Stimulated activated CD8-positive, alpha-beta memory T cell treated with anti-CD3 and anti-CD28 coated beads, Interleukin-12 subunit alpha, Interleukin-12 subunit beta, amount 100 ng/mL, for 24 hours (primary cell): ENCODE data around the gene EVX2.

Source experiments
- DNase-seq: peaks from one replicate; pipeline ENCODE4 v3.0.0-alpha.2; 2020; ENCODE audit errors: extremely low read depth

Gene EVX2

GRCh38 chr2:176082824-176083751 is 674 bp downstream of the EVX2 start:
- DNase-seq = no peak

DNA sequence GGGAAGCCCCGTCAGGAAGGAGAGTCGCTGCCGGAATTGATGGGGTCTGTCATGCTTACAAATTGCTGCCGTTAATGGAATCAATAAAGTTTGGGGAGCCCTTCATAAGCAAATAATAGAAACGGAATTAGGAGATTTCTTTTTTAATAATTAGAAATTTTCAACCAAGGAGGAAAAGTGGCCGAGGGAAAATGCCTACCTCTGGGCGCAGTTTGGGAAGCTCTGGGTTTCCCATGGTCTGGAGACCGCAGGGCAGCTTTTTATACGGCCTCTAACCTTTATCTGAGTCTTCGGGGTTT is 1.3 kb downstream of the EVX2 start:
- DNase-seq = no peak

GRCh38 chr2:176081837-176082524 is 1.8 kb downstream of the EVX2 start:
- DNase-seq = no peak

GRCh38 chr2:176081376-176081836 is 2.4 kb downstream of the EVX2 start:
- no peak for DNase-seq

DNA sequence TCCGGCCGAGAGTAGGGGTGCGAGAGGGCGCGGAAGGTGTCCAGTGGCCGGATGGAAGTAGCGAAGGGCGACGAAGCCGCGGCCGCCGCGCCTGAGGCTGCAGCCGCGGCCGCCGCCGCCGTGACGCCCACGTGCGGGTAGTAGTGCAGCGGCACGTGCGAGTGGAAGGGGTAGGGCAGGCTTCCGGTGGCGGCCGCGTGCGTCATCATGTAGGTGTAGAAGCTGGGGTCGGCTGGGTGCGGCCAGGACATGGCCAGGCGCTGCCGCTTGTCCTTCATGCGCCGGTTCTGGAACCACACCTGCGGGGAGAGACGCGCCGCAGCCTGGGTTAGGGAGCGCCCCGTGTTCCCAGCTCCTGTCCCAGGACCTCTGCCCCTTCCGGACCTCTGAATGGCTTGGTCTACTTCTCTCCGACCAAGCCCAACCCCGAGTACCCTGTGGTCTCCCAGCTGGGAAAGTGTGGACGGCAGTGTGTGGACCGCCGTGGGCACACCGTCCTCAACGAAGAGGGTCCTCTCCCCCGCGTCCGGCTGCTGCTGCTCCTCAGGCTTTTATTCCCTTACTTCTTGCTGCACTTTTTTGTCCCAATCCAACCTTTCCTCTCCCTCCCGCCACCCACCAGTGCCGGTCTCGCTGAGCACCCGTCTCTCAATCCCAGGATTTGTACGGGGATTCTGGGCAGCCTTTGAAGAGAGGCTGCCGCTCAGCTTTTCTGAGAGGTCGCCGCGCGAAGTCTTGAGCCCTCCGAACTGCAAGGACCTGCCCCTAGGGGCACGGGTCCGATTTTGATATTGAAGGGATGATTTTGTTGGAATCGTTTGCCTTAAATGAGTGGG is 3.0 kb downstream of the EVX2 start:
- DNase-seq = no peak

DNA sequence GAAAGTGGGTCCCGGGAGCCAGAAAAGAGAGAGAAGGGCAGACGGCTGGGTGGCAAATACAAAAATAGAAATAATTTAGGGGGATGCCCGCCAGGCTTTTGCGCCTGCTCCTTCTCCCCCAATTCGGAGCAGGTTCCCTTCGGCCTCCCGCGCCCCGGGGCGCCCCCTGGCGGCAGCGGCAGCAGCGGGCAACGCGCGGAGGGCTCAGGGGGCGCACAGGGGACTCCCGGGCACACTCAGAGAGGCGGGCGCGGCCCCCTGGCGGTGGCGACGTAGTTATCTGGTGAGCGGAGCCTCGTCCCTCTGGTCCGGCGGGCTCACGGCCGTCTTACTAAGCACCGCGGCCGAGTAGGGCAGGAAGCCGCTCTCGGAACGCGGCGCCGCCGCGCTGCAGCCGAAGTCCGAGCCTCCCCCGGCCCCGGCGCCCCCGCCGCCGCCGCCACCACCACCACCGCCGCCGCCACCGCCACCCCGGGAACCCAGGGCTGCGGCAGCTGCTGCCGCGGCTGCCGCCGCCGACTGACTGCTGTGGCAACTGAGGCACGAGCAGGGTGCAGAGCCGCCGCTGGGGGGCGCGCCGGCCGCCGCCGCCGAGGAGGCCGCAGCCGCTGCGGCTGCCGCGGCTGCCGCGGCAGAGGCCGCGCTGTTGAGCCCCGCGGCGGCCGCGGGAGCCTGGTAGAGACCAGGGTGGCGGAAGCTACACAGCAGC is 3.8 kb downstream of the EVX2 start:
- no peak for DNase-seq

GRCh38 chr2:176079285-176079830 is 4.4 kb downstream of the EVX2 start:
- no peak for DNase-seq

GRCh38 chr2:176078541-176079284 is 5.0 kb downstream of the EVX2 start:
- no peak for DNase-seq

GRCh38 chr2:176076796-176077195 is 7.0 kb downstream of the EVX2 start:
- DNase-seq = no peak

GRCh38 chr2:176076063-176076462 is 7.7 kb downstream of the EVX2 start:
- DNase-seq = no peak

- DNase-seq = no peak
These were observed 8.3 kb downstream of the EVX2 start for GRCh38 chr2:176075481-176075880.

- DNase-seq = no peak
These were observed 8.8 kb downstream of the EVX2 start for GRCh38 chr2:176074919-176075425.

GRCh38 chr2:176072951-176073904 is 10.5 kb downstream of the EVX2 start:
- no peak for DNase-seq

DNA sequence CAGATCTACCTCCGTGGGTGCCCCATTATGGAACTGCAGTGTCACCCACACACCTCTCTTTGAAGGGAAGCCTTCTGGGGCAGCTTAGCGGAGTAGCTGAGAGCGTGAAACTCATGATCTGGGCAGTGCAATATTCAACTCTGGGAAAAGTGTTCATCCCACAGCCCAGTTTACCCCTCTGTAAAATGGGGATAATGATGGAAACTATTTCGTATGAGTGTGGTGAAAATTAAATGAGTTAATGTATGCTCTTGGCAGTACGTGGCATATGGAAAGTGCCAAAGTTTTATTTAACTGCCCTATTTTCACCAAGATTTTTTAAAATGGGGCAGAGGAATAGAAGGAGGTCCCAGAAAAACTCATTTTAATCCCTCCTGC is 11.5 kb downstream of the EVX2 start:
- DNase-seq = no peak

DNA sequence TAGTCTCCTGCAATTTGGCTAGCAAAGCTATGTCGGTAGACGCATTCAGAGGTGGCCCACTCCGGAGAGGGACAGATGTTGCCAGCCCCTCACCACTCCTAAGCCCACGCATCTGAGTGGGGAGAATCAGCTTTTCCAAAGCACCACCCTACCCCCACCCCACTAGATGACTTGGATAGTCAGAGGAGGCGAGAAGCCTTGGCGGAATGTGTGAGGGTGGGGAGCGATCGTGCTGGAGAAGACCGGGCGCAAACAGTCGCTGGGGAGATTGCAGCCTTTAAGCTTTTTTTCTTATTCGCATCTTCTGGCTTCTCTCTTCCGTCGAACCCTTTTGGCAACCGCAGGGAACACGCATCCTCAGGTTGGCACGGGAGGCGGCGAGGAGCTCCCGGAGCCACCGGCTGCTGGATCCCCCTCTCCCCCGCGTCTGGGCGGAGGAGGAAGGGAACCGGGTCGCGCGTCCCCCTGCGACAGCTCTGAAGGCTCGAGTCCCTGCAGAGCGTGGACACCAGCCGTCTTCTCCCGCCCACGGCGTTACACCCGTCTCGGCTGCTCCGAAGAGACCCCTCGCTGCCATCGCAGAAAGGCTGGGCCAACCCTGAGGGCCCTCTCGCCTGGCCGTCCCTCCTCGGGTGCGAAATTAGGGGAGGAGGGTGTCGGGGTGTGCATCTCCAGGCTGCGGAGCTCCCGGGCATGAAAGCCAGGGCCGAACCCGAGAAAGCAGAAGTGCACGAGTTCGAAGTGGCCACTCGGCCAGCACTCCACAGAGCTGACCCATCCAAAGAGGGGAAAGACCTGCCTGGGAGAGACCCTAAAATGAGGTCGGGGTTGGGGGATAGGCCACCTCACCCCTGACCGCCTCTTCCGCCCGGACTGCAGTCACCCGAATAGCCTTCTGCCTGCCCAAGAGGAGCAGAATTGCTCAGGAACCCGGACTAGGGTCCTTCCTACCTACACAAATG is 12.2 kb downstream of the EVX2 start:
- no peak for DNase-seq

DNA sequence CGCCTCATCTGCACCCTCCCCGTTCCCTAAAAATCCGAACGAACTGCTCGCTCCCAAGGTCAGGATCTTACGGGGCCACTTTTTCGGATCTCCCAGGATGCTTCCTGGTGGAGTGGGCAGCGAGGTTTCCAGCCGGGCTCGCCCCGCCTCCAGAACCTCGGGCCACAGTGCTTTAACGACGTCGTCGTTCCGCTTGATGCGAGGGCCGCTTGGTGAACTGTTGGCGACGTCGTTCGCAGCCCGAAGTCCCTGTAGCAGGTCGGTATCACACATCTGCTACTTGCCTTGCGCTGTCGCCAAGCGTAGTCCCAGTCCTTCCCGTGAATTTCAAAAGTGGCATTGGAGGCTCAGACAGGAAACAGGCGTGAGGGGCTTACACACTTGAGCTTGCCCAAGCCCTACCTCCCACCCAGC is 15.3 kb downstream of the EVX2 start:
- no peak for DNase-seq

GRCh38 chr2:176067589-176068418 is 16.0 kb downstream of the EVX2 start:
- DNase-seq = no peak
